Activated naive CD4-positive, alpha-beta T cell treated with anti-CD3 and anti-CD28 coated beads, Interleukin-2, amount 10 ng/mL, durations not matched to agents 7 days and 5 days (primary cell): ENCODE measurements around the gene RAB35.
A peak's percentile ranks its signal among the peaks of the same experiment; 100 is the strongest.

Source experiments
- CTCF ChIA-PET: fragments of 350-600 bp; sonication (Branson Sonifier 250); formaldehyde crosslinking; loops from one replicate; lab custom pipeline; 2021; ENCODE audit warnings: antibody characterized with exemption; lab: Charles Lee
- DNase-seq: peaks from one replicate; pipeline ENCODE4 v3.0.0-alpha.2; 2020
- H3K27ac Mint-ChIP-seq: one replicate; pipeline ENCODE4 v1.8.0; 2021; ENCODE audit warnings: mild to moderate bottlenecking, moderate library complexity, mixed read lengths
- H3K27me3 Mint-ChIP-seq: one replicate; pipeline ENCODE4 v1.8.0; 2021; ENCODE audit warnings: mild to moderate bottlenecking, mixed read lengths
- H3K36me3 Mint-ChIP-seq: one replicate; pipeline ENCODE4 v1.8.0; 2021; ENCODE audit warnings: mixed read lengths
- H3K4me1 Mint-ChIP-seq: one replicate; pipeline ENCODE4 v1.8.0; 2021; ENCODE audit warnings: mixed read lengths
- H3K4me3 Mint-ChIP-seq: one replicate; pipeline ENCODE4 v1.8.0; 2021; ENCODE audit warnings: mild to moderate bottlenecking, moderate library complexity, mixed read lengths
- H3K9me3 Mint-ChIP-seq: one replicate; pipeline ENCODE4 v1.8.0; 2021; ENCODE audit warnings: mixed read lengths

Gene RAB35

DNA sequence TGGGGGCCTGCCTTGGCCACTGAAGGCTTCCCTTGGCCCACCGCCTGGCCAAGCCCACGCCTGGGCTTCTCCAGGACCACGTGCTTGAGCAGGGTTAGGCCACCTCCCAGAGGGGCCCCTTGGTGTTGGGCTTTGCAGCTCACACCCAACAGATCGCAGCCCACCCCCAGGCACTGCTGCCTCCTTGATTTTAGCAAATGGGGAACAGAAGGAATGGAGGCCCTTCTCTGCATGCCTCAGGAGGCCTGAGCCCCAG lies 23.3 kb downstream of the RAB35 start:
- H3K27ac Mint-ChIP-seq, result no peak overlapping the region
- H3K4me1 Mint-ChIP-seq, result peaks cover 3% of the 10 kb centered on the region
- H3K36me3 Mint-ChIP-seq, result peaks cover 36% of the 10 kb centered on the region
- no peaks in the 10 kb centered on the region for H3K27me3 Mint-ChIP-seq
- CTCF ChIA-PET, result no interaction called here
- H3K4me3 Mint-ChIP-seq, result no peak overlapping the region
- no peaks in the 10 kb centered on the region for H3K9me3 Mint-ChIP-seq
- no peak for DNase-seq

DNA sequence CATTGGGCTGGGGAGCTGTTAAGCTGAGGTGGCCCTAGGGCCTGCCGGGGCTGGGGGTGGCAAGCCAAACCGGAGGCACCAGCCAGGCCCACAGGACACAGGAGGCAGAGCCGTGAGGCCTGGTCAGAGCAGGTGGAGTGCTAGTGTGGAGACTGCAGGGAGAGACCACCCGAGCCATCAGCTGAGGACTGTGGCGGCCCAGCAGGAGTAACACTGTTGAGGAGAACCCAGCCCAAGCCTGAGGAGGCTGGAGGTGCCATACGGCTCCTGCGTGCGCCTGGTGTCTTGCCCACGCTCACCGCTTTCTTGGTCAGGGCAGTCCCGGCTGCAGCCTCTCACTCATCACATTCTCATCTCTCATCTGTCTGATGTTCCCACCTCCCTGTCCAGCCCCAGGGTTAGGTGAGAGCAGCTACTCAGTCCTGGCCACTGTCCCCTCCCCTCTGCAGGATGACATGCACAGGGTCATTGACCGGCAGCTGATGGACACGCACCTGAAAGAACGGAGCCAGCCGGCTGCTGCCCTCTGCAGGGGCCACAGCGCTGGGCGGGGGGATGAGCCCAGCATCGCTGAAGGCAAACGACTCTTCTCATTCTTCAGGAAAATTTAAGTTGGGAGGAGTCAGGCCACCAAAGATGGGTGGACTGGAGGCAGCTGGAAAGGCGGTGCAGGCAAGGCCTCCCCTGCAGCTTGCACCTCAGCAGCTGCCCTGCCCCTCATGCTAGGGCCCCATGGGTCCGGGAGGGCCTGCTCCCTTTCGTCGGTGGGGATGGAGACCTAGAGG lies 23.8 kb downstream of the RAB35 start:
- Mint-ChIP-seq H3K4me1 (peaks cover 6% of the 10 kb centered on the region), H3K4me3 (no peak overlapping the region), H3K27me3 (no peaks in the 10 kb centered on the region), H3K27ac (no peak overlapping the region), H3K9me3 (no peaks in the 10 kb centered on the region), H3K36me3 (peaks cover 31% of the 10 kb centered on the region)
- CTCF ChIA-PET, result no interaction called here
- no peak for DNase-seq

- Mint-ChIP-seq H3K36me3 (peaks cover 28% of the 10 kb centered on the region), H3K27ac (no peak overlapping the region), H3K9me3 (no peaks in the 10 kb centered on the region), H3K4me3 (no peak overlapping the region), H3K4me1 (peaks cover 18% of the 10 kb centered on the region), H3K27me3 (no peaks in the 10 kb centered on the region)
- CTCF ChIA-PET, result interaction anchor here (1.2 kb wide), 1 partner anchor 28 kb away, joined by 3 read pairs; no protein-coding TSS in a partner anchor
- no peak for DNase-seq
Observed at GRCh38 chr12:120091371-120092090, 25.0 kb downstream of the RAB35 start.

GRCh38 chr12:120090626-120091295 lies 25.8 kb downstream of the RAB35 start:
- no peaks in the 10 kb centered on the region for H3K9me3 Mint-ChIP-seq
- no peak overlapping the region for H3K27ac Mint-ChIP-seq
- no peak overlapping the region for H3K4me3 Mint-ChIP-seq
- CTCF ChIA-PET, result interaction anchor here (1.2 kb wide), 1 partner anchor 29 kb away, joined by 3 read pairs; no protein-coding TSS in a partner anchor
- DNase-seq, result no peak
- H3K4me1 Mint-ChIP-seq, result peaks cover 22% of the 10 kb centered on the region
- no peaks in the 10 kb centered on the region for H3K27me3 Mint-ChIP-seq
- peaks cover 25% of the 10 kb centered on the region for H3K36me3 Mint-ChIP-seq

DNA sequence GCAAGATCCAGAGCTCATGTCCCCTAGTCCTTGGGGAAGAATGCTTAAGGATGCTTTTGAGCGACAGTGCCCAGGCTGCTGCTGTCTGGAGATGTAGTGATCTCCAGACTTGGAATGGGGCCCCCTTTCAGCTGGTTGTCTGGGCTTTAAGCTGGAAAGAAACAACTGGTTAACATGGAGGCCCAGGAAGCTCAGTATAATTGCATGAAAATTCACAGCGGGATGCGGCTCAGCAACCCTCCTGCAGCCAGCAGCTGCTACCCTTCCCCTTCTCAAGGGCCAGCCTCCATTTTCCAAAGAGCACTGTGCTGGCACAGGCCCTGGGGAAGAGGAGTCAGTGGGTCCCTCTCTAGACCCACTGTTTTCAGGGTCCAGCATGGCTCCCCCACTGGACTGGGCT lies 26.3 kb downstream of the RAB35 start:
- no peak overlapping the region for H3K4me3 Mint-ChIP-seq
- H3K4me1 Mint-ChIP-seq, result peaks cover 27% of the 10 kb centered on the region
- CTCF ChIA-PET, result no interaction called here
- no peak for DNase-seq
- H3K27me3 Mint-ChIP-seq, result no peaks in the 10 kb centered on the region
- peaks cover 26% of the 10 kb centered on the region for H3K36me3 Mint-ChIP-seq
- H3K9me3 Mint-ChIP-seq, result no peaks in the 10 kb centered on the region
- no peak overlapping the region for H3K27ac Mint-ChIP-seq

- no peak overlapping the region for H3K4me3 Mint-ChIP-seq
- no peaks in the 10 kb centered on the region for H3K9me3 Mint-ChIP-seq
- no peak for DNase-seq
- H3K4me1 Mint-ChIP-seq, result peaks cover 29% of the 10 kb centered on the region
- no peaks in the 10 kb centered on the region for H3K27me3 Mint-ChIP-seq
- peaks cover 30% of the 10 kb centered on the region for H3K36me3 Mint-ChIP-seq
- CTCF ChIA-PET, result no interaction called here
- H3K27ac Mint-ChIP-seq, result no peak overlapping the region
Observed at GRCh38 chr12:120089796-120090195, 26.8 kb downstream of the RAB35 start.

- Mint-ChIP-seq H3K9me3 (no peaks in the 10 kb centered on the region), H3K27ac (no peak overlapping the region), H3K27me3 (no peaks in the 10 kb centered on the region), H3K36me3 (peaks cover 32% of the 10 kb centered on the region), H3K4me3 (no peak overlapping the region), H3K4me1 (peaks cover 32% of the 10 kb centered on the region)
- CTCF ChIA-PET, result interaction anchor here (0.8 kb wide), 1 partner anchor 187 kb away, joined by 3 read pairs; no protein-coding TSS in a partner anchor
- no peak for DNase-seq
Observed at GRCh38 chr12:120089105-120089504, 27.4 kb downstream of the RAB35 start.

- peak; percentile 100 for DNase-seq
- peaks cover 40% of the 10 kb centered on the region for H3K36me3 Mint-ChIP-seq
- peaks cover 32% of the 10 kb centered on the region for H3K4me1 Mint-ChIP-seq
- H3K4me3 Mint-ChIP-seq, result peak overlapping the region; percentile 63
- no peaks in the 10 kb centered on the region for H3K27me3 Mint-ChIP-seq
- no peaks in the 10 kb centered on the region for H3K9me3 Mint-ChIP-seq
- CTCF ChIA-PET, result interaction anchor here (0.7 to 1.6 kb wide), 15 partner anchors 8 to 180 kb away, joined by 3 to 13 read pairs (median 4); partner anchors contain the start of gene BICDL1
- peak overlapping the region; percentile 88 for H3K27ac Mint-ChIP-seq
Observed at GRCh38 chr12:120086801-120087621, 29.5 kb downstream of the RAB35 start.

GRCh38 chr12:120085920-120086645 lies 30.5 kb downstream of the RAB35 start:
- H3K36me3 Mint-ChIP-seq, result peaks cover 38% of the 10 kb centered on the region
- H3K4me1 Mint-ChIP-seq, result peaks cover 32% of the 10 kb centered on the region
- no peak overlapping the region for H3K27ac Mint-ChIP-seq
- no peaks in the 10 kb centered on the region for H3K27me3 Mint-ChIP-seq
- CTCF ChIA-PET, result interaction anchor here (0.9 to 1.5 kb wide), 4 partner anchors 11 to 97 kb away, joined by 4 to 13 read pairs (median 9); partner anchors contain the start of gene BICDL1
- H3K9me3 Mint-ChIP-seq, result no peaks in the 10 kb centered on the region
- DNase-seq, result no peak
- H3K4me3 Mint-ChIP-seq, result no peak overlapping the region

GRCh38 chr12:120081641-120082040 lies 34.9 kb downstream of the RAB35 start:
- H3K4me1 Mint-ChIP-seq, result peaks cover 31% of the 10 kb centered on the region
- H3K9me3 Mint-ChIP-seq, result no peaks in the 10 kb centered on the region
- H3K27ac Mint-ChIP-seq, result no peak overlapping the region
- H3K4me3 Mint-ChIP-seq, result no peak overlapping the region
- H3K36me3 Mint-ChIP-seq, result peaks cover 42% of the 10 kb centered on the region
- no peaks in the 10 kb centered on the region for H3K27me3 Mint-ChIP-seq
- no peak for DNase-seq
- CTCF ChIA-PET, result interaction anchor here (0.9 kb wide), 1 partner anchor 141 kb away, joined by 5 read pairs; no protein-coding TSS in a partner anchor

GRCh38 chr12:120079411-120080400 lies 36.8 kb downstream of the RAB35 start:
- no peaks in the 10 kb centered on the region for H3K9me3 Mint-ChIP-seq
- H3K27ac Mint-ChIP-seq, result peak overlapping the region; percentile 83

DNA sequence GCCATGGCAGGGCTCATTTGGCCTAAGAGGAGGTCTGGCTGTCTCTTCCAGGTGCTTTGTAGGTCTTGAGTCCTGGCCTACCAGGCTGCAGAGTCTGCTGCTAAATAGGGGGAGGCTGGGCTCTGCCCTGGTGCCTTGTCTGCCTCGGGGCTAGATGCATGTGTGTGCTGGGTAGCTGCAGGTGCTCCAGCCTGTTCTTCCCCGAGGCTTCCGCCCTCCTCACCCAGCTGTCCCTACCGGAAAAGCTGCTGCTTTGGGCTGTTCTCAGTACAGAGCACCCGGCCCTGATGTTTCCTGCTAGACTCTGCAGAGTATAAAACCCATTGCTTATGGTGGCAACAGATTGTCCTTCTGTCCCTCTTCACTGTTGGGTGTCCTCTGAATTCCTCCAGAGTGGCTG lies 37.7 kb downstream of the RAB35 start:
- H3K27ac Mint-ChIP-seq, result peak overlapping the region; percentile 83
- DNase-seq, result peak; percentile 48
- no peaks in the 10 kb centered on the region for H3K27me3 Mint-ChIP-seq
- CTCF ChIA-PET, result interaction anchor here (1.1 to 1.4 kb wide), 2 partner anchors 8 to 72 kb away, joined by 3 read pairs; no protein-coding TSS in a partner anchor
- H3K9me3 Mint-ChIP-seq, result no peaks in the 10 kb centered on the region
- peaks cover 30% of the 10 kb centered on the region for H3K4me1 Mint-ChIP-seq
- peaks cover 49% of the 10 kb centered on the region for H3K36me3 Mint-ChIP-seq
- H3K4me3 Mint-ChIP-seq, result no peak overlapping the region

More at GRCh38 chr12:120079411-120080400, 36.8 kb downstream of the RAB35 start:
- peaks cover 24% of the 10 kb centered on the region for H3K4me1 Mint-ChIP-seq
- CTCF ChIA-PET, result interaction anchor here (1.2 kb wide), 1 partner anchor 98 kb away, joined by 3 read pairs; no protein-coding TSS in a partner anchor
- no peaks in the 10 kb centered on the region for H3K27me3 Mint-ChIP-seq
- no peak for DNase-seq
- H3K4me3 Mint-ChIP-seq, result no peak overlapping the region
- peaks cover 48% of the 10 kb centered on the region for H3K36me3 Mint-ChIP-seq
